HG03520 (cell line): ENCODE data around the gene PPP1R12C.

ENCODE experiments used
- ATAC-seq: cut with Tn5 transposase; IDR thresholded peaks from one replicate; pipeline ENCODE4 v1.9.1; 2021; ENCODE audit warnings: mild to moderate bottlenecking, moderate library complexity; ENCODE audit not compliant: unreplicated experiment

Gene PPP1R12C

DNA sequence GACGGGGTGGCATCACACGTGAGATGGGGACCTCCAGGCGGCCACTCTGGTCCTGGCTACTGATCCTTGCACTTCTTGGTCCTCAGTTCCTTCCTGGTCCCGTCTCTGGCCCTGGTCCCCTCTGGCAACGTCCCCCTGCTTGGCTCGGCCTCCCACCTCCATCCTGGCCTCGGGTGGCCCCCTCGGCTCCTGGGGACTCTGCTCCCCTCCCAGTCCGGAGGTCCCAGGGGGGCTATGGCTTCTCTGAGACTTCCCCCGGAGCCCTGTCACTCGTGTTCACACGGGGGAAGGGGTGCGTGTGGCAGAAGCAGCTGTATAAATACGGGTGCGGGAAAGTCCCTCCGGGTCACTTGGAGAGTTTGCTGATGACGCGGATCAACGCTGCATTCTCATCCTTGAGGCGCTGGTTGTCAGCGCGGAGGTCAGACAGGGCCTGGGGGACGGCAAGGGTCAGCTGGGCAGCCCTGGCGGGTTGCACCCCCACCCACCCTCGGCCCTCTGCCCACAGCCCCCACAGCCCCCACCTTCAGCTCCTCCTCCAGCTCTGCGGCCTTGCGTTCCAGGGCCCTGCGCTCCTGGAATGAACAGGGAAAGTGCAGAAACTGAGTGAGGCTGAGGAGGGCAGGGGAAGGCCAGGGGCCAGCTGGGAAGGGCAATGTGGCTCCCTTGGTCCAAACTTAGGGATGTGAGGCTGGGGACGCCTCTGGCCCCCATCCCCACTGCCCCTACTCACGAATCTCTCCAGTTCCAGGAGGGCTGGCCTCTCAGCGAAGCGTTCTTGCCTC, 26.1 kb downstream of the PPP1R12C start:
- ATAC-seq, result no peak

GRCh38 chr19:55090564-55090963, 26.9 kb downstream of the PPP1R12C start:
- no peak for ATAC-seq

DNA sequence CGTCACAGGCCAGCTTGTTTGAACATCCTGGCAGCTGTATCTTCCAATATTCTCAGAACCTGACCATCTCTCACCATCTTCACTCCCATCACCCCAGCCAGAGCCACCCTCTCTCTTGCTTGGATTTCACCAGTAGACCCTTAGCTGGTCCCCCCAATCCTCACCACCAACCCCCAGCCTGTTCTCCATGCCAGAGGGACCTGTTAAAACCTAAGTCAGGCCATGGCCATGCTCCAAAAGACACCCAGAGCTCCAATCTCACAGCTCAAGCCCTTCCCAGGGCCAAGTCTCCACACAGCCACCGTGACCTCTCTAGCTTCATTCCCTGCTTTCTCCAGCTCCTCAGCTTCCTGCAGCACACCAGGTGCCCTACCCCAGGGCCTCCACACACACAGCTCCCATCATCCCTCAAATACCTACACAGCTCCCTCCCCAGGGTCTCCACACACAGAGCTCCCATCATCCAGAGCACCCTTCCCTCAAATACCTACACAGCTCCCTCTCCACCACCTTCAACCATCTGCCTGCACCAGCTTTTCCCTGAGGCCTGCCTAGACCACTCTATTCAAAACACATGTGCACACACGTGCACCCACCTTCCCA, 28.0 kb downstream of the PPP1R12C start:
- no peak for ATAC-seq

DNA sequence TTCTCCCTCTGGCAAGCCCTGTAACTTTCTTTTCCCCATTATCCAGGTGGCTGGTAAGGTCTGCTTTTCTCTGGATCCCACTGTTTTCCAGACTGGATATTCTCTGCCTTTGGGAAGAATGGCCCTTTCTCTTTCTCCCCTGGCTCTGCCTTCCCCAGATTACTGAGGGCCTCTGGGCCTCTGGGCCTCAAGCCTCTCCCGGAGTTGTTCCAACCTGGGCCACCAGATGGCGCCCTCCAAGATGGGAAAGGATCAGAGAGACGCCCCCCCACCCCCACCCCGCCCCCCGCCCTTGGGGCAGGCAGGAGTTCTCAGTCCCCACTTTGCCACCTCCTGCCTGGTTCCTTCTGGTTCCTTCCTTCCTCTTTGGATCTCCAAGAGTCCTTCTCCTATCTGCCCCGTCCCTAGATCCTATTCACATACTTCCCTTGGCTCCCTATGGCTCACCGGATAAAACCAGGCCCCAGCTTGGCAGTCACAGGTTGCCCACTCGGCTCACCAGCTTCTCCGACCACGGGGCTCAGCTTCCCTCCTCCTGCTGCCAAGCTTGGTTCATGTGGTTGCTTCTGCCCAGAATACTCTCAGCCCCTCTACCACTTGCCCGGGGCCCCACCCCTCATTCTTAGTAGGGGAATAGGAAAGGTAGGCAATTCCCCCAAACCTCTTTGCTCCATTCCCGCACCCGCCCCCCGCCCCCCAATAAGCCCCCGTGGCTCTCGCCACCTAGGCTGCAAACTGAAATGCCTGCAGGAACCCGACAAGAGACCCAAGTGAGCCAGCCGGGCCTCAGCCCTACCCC, 28.7 kb downstream of the PPP1R12C start:
- ATAC-seq, result no peak

GRCh38 chr19:55088021-55088451, 29.4 kb downstream of the PPP1R12C start:
- ATAC-seq, result no peak

DNA sequence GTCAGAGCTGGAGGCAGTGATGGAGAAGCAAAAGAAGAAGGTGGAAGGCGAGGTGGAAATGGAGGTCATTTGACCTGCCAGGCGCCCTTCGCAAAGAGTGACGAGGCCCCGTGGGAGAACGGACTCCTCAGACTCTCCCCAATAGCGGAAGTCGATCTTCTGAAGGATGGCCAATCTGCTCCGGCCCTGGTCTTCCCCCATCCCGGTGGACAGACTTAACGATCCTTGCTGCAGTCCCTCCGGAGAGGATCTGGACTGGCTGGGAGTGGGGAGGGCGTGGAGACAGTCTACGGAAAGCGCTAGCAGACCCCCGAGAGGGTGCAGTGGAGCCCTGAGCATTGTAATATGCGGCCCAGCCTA, 29.9 kb downstream of the PPP1R12C start:
- no peak for ATAC-seq

DNA sequence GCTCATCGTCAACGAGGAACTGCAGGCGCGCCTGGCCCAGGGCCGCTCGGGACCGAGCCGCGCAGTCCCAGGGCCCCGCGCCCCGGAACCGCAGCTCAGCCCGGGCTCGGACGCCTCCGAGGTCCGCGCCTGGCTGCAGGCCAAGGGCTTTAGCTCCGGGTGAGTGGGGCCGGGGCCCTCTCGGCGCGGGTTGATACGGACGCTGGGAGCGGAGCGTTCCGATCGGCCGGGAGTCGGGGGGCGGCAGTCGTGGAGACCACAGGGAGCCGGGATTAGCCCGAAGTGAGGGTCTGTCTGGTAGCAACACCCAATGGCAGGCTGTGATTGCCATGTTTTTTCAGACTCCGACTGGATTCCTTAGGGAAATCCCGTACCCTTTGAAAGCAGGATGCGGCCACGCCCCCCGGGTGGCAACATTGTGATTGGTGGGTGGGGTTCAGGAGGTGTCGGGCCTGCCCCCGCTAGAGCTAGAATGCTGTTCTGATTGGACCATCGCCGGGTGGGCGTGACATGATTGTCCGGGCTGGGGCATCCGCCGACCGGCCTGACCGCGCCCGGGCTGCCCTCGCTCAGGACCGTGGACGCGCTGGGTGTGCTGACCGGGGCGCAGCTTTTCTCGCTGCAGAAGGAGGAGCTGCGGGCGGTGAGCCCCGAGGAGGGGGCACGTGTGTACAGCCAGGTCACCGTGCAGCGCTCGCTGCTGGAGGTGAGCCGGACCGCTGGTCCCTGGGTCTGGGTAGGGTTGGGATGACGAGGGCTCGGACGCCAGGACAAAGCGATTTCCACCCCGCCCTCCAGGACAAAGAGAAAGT, 30.5 kb downstream of the PPP1R12C start:
- ATAC-seq, result no peak

GRCh38 chr19:55085923-55086715, 31.3 kb downstream of the PPP1R12C start:
- no peak for ATAC-seq

DNA sequence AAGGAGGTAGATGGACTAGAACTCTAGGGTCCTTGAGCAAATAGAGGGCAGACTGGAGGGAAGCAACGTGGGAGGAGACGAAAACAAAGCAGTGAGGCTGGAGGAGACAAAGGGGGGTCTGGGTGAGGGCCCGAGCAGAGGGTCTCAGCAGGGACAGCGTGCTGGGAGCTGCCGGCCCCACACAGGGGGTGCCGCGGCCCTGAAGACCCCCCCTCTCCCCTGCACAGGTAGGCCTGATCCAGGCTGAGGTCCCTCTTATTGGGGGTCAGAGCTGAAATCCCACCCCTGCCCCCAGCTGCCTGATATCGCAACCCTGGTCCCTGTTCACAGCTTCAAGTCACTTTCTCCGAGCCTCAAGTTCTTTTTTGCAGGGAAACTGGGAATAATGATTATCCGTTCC, 33.0 kb downstream of the PPP1R12C start:
- no peak for ATAC-seq

DNA sequence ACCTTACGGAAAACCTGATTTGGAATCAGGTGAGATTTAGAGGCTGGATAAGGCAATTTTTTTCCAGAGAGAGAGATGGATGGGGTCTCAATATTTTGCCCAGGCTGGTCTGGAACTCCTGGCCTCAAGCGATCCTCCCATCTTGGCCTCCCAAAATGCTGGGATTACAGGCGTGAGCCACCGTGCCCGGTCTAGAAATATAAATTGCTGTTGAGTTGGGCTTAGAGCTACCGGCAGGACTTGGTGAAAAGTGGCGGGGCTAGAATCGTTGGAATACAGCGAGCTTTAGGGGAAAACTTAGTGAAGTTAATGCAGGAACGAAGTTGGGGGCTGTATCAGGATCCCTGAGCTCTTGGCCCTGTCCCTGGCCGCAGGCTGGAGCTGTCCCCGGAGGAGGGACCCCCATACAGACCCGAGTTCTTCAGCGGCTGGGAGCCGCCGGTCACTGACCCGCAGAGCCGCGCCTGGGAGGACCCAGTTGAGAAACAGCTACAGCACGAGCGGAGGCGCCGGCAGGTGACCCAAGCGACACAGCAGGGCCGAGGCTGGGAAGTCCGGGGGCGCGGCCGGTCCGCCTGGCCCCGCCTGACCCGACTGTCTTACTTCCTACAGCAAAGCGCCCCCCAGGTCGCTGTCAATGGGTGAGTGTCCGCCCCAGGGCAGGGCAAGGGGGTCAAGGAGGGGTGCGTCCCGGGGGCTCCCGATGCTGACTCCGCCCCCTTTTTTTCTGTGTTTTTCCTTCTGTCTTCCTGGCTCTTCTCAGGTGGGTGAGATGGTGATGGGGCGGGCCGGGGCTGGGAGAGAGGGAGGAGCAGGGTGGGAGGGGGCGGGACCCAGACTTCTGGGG, 34.2 kb downstream of the PPP1R12C start:
- ATAC-seq, result no peak

DNA sequence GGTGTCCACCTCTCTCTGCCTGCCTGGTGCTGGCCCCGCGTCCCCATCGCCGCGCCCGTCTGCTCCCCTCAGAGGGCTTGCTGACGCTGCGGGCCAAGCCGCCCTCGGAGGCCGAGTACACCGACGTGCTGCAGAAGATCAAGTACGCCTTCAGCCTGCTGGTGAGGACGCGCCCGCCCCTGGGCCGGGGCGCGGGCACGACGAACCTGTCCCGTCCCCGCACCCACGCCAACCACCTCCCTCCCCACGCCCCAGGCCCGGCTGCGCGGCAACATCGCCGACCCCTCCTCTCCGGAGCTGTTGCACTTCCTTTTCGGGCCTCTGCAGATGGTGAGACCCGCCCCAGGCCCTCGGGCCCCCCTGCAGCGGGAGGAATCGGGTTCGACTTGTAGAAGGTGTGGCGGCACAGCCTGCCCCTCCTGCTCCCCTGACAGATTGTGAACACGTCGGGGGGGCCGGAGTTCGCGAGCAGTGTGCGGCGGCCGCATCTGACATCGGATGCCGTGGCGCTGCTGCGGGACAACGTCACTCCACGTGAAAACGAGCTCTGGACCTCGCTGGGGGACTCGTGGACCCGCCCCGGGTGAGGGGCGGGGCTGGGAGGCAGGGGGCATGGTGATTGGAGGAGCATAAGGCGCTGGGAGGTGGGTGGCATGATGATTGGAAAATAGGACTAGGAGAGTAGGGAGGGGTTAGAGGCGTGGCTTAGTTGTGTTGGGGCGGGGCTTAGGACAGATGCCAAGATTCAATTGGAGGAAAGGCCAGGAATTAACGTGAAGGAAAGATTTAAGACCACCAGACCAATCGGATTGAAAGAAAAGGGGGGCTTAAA, 35.2 kb downstream of the PPP1R12C start:
- ATAC-seq, result no peak

GRCh38 chr19:55081770-55082019, 35.7 kb downstream of the PPP1R12C start:
- no peak for ATAC-seq

DNA sequence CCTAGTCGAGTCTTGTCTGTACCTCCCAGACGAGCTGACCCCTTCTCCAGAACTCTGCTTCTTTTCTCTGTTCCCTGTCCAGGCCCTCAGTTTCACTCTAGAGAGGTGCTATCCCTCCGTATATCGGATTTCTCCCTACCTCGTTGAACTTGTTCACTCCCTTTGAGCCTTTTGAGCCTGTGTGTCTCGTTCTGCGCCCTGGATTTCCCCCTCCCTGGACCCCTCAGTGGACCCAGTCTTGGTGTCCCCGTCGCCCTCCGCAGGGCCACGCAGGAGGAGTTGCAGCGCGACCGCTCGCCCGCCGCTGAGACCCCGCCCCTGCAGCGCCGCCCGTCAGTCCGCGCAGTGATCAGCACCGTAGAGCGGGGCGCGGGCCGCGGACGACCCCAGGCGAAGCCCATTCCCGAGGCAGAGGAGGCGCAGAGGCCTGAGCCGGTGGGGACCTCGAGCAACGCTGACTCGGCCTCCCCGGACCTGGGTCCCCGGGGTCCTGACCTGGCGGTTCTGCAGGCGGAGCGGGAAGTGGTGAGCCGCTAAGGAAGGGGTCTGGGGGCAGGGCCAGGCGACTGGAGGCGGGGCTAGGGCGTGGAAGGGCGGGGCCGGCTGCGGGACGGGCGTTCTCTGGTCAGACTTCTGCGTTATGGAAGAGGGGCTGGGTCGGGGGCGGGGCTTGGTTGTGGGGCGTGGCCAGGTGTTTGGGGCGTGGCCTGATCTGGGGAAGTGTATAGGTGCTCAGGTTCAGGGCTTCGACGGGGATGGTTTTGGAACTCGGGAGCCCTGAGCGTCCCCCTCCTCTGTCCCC, 36.3 kb downstream of the PPP1R12C start:
- ATAC-seq, result no peak

DNA sequence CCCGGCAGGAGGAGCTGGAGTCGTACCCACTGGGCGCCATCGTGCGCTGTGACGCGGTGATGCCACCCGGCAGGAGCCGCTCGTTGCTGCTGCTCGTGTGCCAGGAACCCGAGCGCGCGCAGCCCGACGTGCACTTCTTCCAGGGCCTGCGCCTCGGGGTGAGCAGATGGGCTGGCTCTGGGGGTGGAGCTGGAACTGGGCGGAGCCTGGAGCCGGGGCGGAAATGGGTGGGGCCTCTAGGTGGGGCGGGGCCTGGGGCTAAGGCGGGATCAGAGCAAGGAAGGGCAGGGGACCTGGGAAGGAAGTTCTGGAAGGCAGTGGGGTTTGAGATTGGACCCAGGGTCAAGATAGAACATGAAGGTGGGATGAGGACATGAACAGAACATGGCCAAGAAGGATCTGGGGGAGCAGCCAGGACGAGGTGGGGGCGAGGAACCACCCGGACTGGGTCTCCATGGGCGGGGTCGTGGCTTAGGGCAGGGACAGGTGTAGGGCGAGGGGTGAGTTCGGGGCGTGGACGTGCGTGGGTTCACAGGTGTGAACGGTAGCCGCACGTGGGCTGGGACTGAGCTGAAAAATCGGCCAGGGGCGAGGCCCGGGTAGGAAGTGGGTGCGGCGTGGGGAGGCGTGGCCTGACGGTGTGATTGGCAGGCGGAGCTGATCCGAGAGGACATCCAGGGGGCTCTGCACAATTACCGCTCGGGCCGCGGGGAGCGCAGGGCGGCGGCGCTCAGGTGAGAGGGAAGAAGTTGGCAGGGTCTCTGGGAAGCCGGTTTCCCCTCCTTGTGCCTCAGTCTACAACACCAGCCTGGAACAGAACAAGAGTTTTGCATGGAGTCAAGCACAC, 37.1 kb downstream of the PPP1R12C start:
- ATAC-seq, result no peak

DNA sequence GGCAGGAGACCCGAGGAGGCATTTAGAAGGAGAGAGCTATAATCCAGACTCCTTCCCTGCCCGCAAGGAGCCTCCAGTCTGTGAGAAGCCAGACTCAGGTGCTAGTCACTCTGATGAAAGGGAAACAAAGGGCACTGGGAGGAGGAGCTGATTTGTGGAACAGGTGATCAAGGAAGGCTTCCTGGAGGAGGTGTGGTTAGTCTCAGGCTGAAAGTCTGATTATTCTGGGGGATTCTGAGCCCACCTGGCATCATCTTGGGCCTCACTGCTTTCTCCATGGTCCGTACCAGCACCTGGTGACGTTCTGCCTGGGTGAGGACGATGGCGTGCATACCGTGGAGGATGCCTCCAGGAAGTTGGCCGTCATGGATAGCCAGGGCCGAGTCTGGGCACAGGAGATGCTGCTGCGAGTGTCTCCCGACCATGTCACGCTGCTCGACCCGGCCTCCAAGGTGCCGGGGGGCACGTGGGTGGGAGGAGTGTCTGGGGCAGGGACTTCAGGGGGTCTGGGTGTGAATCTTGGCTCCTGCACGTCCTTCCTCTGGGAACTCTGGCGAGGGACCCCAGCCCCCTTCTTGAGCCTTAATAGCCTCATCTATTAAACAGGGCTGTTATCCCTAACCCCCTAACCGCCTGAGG, 37.9 kb downstream of the PPP1R12C start:
- no peak for ATAC-seq

DNA sequence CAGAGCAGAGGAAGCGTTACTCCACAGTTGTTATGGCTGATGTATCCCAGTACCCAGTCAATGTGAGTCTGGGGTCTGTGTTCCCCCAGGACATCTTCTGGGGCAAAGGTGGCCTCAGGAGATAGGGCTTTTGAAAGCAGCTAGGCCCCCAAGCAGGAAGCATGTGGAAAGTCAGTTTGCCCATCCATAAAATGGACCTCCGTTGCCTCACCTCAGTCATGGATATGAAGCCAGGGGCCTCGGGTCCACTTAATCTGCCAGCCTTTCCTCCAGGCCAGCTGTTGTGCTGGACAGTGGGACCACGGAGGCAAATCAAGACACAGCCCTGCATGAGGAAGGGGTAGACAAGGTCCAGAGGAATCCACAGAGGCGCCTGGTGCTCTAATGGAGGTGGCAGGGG, 38.4 kb downstream of the PPP1R12C start:
- ATAC-seq, result no peak

- no peak for ATAC-seq
Observed at GRCh38 chr19:55077106-55077505, 40.3 kb downstream of the PPP1R12C start.
